ENCODE measurements around the gene TCF3. TPM values are rescaled to one million over a fixed set of nuclear protein-coding genes. Genes with fewer than 3 reads are reported as not detected.

The TCF3 gene
- total RNA-seq, 1 experiment from 2014 or later, result 23.2 TPM

DNA sequence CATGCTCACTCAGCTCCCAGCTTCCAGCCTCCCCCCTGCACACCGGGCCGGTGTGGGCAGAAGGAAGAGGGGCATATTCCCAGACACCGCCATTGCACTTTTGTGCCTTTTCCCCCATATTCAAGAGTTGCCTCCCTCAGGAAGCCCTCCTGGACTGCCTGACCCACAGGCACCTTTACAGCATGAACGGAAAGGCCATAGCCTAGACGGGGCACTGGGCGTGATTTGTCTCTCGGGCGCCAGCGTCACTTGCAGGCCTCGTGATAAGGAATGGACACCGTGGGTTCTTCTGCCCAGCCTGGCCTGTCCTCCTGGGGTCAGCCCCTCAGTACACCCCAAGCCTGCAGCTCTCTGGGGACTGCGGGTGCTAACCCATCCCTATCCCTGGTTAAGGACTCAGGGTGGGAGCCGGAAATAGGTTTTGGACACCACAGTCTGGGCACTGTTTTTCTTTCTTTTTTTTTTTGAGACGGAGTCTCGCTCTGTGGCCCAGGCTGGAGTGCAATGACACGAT, 46.2 kb downstream of the TCF3 start:
- DNase-seq (ENCODE audit: low read depth, low spot score), result no peak
- in situ Hi-C loops (cut with HindIII; ENCODE audit: low pct_unique_long_range_greater_than_20kb, low sequenced_read_pairs), result no loop called here

DNA sequence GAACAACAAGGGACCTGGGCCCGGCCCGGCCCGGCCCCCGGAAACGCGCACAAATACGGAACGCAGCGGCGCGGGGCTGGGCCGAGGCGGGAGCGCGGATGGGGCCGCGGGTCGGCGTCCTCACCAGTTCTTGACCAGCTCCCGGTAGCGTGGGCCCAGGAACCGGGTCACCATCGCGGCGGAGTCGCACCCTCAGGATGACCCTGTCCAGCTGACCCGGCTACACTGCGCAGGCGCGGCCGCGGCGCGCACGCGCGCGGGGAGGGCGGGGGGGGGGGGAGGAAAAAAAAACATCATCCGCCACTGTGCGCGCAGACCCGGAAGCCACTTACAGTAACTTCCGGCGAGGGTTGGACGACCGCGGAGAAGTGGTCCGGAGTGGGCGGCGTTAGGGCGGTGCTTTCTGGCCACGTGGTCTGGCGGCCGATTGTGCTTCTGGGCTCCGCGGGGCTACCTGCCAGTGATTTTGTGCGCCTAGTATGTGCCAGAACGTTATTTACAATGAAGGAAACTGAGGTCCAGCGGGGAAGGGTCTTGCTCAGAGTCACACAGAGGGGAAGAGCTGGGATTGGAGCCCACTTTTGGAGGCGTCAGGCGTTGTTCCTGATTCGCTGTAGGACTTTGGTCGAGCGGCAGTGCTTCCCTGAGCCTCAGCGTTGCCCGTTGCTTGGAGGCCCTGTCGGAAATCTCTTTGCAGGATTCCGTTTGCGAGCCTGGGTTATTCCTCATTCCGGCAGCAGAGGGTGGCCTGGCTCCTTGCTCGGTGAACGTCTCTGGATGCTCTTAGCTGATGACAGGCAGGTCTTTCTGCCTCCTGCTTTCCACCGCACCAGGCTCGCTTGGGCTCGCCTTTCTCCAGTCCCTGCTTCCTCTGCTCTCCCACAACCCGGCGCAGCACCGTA, 46.9 kb downstream of the TCF3 start, which contains the start of gene UQCR11:
Gene UQCR11 (minus strand): TSS at position 227 of the 902 bp plus-strand sequence. CDS start 53 bp downstream, at position 174.
- peak; percentile 91 for DNase-seq (ENCODE audit: low read depth, low spot score)
- in situ Hi-C loops (cut with HindIII; ENCODE audit: low pct_unique_long_range_greater_than_20kb, low sequenced_read_pairs), result no loop called here

DNA sequence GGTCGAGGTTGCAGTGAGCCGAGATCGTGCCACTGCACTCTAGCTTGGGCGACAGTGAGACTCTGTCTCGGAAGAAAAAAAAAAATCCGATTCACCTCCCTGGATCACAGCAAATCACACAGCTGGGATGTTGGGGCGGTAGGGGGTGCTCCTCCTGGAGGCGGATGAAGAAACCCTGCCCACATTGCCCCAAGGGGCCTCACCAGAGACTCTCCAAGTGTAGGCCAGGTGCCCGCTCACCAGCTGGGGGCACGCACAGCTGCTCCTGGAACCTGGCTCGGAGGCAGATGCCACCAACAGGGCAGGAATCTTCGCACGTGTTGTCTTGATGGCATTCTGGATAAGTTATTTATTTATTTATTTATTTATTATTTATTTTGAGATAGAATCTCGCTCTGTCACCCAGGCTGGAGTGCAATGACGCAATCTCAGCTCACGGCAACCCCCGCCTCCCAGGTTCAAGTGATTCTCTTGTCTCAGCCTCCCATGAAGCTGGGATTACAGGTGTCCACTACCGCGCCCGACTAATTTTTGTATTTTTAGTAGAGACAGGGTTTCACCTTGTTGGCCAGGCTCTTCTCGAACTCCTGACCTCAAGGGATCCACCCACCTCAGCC, 50.2 kb downstream of the TCF3 start:
- no peak for DNase-seq (ENCODE audit: low read depth, low spot score)
- in situ Hi-C loops (cut with HindIII; ENCODE audit: low pct_unique_long_range_greater_than_20kb, low sequenced_read_pairs), result no loop called here

DNA sequence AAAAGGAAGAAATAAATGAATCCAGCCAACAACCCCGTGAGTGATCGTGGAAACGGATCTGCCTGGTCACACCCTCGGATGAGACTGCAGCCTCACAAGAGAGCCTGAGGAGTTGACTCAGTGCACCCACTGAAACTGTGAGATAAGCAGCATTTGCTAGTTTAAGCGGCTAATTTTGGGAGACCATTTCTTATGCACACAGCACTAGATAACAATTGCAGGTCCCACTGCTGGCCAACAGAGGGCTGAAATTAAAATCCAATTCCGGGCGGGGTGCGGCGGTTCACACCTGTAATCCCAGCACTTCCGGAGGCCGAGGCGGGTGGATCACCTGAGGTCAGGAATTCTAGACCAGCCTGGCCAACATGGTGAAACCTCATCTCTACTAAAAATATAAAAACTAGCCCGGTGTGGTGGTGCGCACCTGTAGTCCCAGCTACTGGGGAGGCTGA, 50.8 kb downstream of the TCF3 start:
- no peak for DNase-seq (ENCODE audit: low read depth, low spot score)
- in situ Hi-C loops (cut with HindIII; ENCODE audit: low pct_unique_long_range_greater_than_20kb, low sequenced_read_pairs), result no loop called here

DNA sequence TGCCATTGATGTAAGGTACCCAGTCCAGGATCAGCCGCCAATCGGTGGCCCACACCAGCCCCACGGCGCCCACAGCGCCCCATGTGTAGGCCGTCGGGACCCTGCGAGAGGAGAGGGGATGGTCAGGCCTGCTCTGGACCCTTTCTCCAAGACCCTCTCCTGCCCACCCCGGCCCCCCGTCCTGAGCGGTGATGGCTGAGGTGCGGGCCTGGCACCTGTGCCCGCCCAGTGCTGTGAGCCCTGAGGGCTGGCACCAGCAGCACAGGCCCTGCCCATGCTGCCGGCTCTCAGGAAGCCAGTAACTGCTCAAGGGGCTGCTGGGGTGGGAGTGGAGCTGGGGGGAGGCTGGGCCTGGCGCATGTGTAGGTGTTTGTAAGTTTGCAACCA, 53.0 kb downstream of the TCF3 start:
- in situ Hi-C loops (cut with HindIII; ENCODE audit: low pct_unique_long_range_greater_than_20kb, low sequenced_read_pairs), result no loop called here
- no peak for DNase-seq (ENCODE audit: low read depth, low spot score)

DNA sequence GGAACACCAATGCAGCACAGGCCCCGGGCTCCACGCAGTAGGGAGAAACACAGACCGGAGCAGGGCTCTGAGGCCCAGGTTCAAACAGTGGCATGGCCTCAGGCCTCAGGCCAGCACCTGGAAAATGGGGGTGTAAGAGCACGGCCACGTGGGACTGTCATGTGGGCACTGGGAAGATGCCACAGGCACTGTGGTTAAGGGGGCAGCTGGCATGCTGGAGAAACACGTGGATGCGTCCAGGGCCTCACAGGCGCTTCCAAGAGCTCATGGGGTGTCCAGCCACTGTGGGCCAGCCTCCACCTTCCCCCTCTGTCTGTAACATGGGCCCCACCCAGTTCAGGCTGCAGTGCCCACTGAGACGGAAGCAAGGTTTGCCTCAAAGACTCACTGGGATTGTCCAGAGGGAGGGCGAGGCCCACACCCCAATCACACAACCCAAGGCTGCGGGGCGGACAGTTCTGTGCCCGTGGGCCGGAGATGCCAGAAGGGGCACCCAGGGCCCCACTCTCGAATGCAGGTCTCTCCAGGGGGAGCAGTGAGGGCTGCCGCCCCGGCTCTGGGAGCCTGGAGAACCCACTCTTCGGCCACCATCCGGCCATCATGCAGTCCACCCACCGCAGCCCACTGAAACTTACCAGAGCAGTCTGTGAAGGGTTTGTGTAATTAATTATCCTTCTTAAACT, 53.5 kb downstream of the TCF3 start:
- in situ Hi-C loops (cut with HindIII; ENCODE audit: low pct_unique_long_range_greater_than_20kb, low sequenced_read_pairs), result no loop called here
- DNase-seq (ENCODE audit: low read depth, low spot score), result no peak

DNA sequence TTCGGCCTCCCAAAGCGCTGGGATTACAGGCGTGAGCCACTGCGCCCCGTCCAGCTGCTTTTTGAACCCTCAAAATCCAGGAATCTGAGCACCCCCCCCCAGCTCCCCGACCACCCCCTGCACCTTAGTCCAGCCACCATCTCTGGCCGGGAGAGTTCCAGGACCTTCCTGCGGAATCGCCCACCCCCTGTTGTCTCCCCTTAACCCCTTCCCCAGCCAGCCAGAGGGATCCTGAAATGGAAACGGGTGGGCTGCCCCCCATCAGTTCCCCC, 59.0 kb downstream of the TCF3 start:
- in situ Hi-C loops (cut with HindIII; ENCODE audit: low pct_unique_long_range_greater_than_20kb, low sequenced_read_pairs), result no loop called here
- no peak for DNase-seq (ENCODE audit: low read depth, low spot score)

DNA sequence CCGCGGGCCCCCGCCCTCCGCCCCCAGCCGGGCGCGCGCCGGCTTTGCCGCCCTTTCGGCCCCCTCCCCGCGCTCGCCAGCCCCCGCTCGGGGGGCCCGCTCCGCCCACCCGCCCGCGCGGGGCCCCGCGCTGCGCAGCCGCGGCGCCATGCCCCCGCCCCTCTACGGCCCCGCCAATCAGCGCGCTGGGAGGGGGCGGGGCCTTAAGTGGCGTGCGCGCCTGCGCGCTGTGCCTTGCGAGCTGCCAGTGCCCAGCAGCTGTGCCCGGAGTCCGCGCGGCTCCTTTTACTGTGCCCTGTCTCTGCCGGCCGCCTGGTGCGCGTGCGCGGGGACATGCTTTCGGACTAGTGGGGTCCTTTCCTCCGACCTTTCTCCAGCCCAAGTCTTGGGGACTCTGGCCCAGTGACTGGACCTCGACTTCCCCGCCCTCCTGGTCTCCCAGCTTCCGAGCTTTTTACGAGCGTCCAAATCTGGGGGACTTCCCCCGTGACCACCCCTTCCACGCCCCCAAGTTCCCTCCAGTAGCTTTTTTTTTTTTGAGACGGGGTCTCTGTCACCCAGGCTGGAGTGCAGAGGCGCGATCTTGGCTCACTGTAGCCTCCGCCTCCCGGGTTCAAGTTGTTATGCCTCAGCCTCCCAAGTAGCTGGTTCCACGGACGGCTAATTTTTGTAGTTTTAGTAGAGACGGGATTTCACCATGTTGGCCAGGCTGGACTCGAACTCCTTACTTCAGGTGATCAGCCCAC, 59.5 kb downstream of the TCF3 start, which contains the start of gene MBD3:
Gene MBD3 (minus strand): TSS at position 111 of the 746 bp plus-strand sequence. CDS start 234 bp downstream, outside the sequence.
- DNase-seq (ENCODE audit: low read depth, low spot score), result peak; percentile 90
- in situ Hi-C loops (cut with HindIII; ENCODE audit: low pct_unique_long_range_greater_than_20kb, low sequenced_read_pairs), result no loop called here

DNA sequence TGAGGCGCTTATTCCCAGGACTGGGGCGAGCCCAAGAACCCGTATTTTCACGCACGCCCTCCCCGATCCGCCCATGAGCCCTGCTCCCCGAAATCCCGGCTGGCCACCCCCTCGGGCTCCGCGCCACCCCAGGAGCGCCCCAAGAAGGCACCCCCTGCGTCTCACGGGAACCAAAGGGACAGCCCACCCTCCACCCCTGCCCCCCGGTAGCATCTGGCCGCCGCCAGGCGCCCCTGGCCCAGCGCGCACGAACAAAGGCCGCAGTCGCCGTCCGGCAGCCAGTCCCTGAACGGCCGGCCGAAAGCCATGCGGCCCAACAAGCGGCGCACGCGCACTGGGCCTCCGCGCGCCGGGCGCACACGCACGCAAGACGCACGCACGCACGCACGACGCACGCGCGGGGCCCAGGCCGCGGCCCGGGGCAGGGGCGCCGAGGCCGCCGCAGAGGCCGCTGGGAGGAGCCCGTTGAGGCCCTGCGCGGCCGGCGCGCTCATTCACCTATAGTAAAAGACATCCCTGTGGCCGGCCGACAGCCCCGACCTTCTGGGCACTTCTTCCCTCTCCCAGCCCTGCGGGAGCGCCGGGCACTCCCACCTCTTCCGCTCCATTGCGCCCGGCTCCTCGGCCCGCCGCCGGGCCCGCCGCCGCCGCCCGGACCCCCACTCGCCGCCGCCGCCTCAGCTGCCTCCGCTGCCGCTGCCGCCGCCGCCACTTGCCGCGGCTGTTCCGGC, 60.2 kb downstream of the TCF3 start:
- peak; percentile 85 for DNase-seq (ENCODE audit: low read depth, low spot score)
- in situ Hi-C loops (cut with HindIII; ENCODE audit: low pct_unique_long_range_greater_than_20kb, low sequenced_read_pairs), result no loop called here

DNA sequence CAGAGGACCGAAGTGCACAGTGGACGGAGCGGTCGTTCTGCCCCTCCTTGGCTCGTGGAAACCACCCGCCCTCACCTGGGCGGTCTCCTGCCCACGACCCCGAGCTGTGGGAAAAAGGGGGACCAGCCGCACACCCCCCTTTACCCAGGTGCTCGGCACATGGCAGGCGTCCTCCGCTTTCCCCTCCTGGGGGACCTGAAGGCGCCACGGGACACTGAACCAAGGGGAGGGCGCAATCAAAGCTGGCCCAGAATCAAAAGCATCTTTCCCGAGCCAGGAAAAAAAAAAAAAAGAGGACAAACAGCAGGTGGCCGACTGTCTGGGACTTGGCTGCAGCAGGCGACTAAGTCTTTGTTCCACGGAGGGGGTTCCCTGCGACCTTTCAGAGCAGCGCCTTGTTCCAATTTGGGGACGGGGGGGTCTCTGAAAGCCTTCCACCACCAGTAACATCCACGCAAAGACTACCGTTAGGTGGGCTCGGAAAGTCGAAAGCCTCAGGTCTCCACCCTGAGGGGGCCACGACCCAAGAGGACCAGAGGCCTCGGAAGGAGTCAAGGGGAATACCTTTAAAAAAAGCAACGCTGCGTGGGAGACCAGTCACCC, 60.9 kb downstream of the TCF3 start:
- in situ Hi-C loops (cut with HindIII; ENCODE audit: low pct_unique_long_range_greater_than_20kb, low sequenced_read_pairs), result no loop called here
- DNase-seq (ENCODE audit: low read depth, low spot score), result no peak

DNA sequence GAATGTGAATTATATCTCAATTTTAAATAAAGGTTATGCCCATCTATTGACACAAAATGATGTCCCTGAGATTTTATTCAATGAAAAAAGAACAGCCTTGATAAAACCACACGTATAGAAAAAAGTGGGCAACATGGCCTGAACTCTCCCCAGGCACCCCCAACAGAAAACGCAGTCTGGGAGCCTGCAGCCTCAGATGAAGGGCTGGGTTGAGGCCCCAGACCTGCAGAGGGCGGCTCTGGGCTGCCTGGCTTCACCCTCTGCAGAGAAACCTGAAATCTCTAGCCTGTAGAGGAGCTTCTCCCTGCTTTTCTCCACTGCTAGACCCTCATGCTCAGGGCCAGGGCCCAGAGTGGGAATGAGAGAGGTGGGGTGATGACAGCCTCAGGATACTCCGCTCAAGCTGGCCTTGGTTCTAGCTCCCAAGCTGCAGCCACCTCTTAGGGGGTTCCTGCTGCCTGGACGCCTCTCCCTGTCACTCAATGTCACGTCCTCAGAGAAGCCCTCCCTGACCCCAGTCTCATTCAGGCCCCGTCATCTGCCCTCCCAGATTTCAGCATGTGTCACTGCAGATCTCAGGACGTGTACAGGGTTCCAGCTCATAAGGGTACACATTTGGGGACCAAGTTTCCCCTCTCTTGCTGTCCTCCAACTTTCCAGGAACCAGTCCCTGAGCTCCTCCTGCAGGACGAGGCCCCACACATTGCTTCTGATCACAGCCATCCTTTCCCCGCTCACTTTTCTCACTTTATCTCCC, 61.6 kb downstream of the TCF3 start:
- in situ Hi-C loops (cut with HindIII; ENCODE audit: low pct_unique_long_range_greater_than_20kb, low sequenced_read_pairs), result no loop called here
- peak; percentile 26 for DNase-seq (ENCODE audit: low read depth, low spot score)

DNA sequence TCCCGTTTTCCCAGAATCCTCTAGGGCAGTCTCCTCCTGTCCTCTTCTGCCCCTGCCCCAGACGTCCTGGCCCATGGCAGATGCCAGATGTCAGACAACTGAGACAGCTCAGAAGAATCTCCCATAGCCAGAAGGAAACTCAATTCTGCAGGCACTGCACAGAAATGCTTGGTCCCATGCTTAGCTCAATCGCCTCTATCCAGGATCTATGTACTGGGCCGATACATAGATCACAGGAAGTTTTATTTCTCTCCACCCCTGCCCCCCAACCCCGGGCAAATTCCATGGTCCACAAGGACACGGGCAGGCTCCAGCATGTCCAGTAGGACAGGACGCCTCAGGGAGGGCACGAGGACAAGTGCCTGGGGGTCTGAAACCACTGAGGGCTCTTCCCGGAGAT, 64.5 kb downstream of the TCF3 start:
- in situ Hi-C loops (cut with HindIII; ENCODE audit: low pct_unique_long_range_greater_than_20kb, low sequenced_read_pairs), result no loop called here
- DNase-seq (ENCODE audit: low read depth, low spot score), result no peak

DNA sequence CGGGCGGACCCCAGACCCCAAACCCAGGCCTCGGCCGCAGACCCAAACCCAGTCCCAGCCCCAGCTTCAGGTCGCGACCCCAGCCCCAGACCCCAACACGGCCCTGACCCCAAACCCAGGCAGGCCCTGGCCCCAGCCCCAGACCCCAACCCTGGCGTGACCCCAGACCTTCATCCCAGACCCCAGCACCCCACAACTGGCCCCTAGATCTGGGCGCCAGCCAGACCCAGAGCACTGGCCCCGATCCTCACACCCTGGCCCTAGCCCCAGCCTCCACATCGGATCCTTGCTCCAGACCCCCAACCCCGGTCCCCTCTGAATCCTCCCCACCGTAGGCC, 67.2 kb downstream of the TCF3 start:
- DNase-seq (ENCODE audit: low read depth, low spot score), result no peak

DNA sequence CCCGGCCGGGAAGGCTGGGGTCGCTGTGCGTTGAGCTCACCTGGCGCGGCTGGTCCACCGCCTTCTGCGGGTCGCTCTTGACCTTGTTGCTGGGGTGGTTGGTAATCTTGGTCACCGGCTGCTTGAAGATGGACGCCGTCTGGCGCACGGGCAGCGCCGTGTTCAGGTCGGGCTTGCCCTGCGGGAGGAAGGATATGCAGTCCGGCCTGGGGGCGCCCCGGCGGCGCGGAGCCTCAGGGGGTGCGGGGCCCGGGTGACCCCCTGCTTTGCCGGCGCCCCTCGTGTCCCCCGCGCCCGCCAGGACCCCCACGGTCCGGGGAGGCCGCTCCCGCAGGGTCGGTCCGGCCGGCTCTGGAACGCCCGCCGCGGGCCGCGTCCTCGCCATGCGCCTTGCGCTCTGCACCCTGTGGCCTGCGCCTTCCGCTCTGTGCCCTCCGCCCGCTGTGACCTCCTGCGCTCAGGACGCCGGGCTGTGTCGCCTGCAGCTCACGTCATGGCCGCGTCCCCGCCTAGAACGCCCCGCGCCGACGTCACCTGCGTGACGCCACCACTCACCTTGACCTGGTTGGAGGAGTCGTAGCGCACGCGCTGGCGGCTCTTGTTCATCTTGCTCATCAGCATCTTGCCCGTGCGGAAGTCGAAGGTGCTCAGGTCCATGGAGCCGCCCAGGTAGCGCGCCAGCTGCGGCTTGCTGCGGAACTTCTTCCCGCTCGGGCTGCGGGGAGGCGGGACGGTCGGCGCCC, 67.7 kb downstream of the TCF3 start:
- no peak for DNase-seq (ENCODE audit: low read depth, low spot score)
- in situ Hi-C loops (cut with HindIII; ENCODE audit: low pct_unique_long_range_greater_than_20kb, low sequenced_read_pairs), result no loop called here

More for the DNA sequence above, 67.2 kb downstream of the TCF3 start:
- in situ Hi-C loops (cut with HindIII; ENCODE audit: low pct_unique_long_range_greater_than_20kb, low sequenced_read_pairs), result no loop called here

DNA sequence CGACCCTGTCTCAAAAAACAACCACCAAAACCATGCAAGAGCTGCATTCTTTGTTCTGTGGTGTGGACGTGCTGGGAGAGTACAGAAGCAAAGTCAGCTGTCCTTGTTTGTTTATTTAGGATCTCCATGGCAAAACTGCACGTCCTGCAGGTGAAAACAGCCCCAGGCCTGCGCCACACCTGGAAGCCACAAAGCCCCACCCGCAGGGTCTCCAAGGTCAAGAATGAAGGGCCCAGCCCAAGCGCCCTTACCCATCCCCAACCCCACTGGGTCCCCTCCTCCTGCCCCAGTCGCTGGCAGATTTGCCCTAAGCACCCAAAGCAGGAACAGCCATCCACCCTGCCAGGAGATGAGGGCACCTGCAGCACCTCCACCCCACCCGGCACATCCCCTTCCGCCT, 70.2 kb downstream of the TCF3 start:
- no peak for DNase-seq (ENCODE audit: low read depth, low spot score)
- in situ Hi-C loops (cut with HindIII; ENCODE audit: low pct_unique_long_range_greater_than_20kb, low sequenced_read_pairs), result no loop called here

DNA sequence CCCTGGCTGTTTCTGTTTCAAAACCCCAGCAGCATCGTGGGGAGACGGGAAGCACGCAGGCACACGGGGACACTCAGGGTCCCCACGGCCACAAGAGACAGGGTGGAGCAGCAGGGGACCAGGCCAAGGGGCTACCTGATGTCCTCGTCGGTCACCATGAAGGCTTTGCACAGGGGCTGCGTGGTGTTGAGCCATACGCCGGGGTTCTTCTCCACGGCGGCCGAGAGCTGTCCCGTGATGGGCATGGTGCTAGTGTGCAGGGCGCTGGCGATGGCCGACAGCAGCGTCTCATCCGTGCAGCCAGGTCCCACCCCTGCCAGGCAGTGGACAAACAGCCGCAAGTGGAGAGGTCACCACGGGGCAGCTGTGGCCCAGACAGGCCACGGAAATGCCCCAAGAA, 71.5 kb downstream of the TCF3 start:
- in situ Hi-C loops (cut with HindIII; ENCODE audit: low pct_unique_long_range_greater_than_20kb, low sequenced_read_pairs), result no loop called here
- DNase-seq (ENCODE audit: low read depth, low spot score), result no peak
